Gastrocnemius medialis (tissue), 4 donors: ENCODE results near the gene ADM5. TPM values are rescaled to one million over a fixed set of nuclear protein-coding genes. Genes with fewer than 3 reads are reported as not detected.

ENCODE experiments used
- ATAC-seq, 2 donors: fragments of 150-250 bp; one replicate each; pipeline ENCODE4 v1.9.1; 2016
- DNase-seq, 2 donors: peaks; one replicate each; pipeline ENCODE4 v3.0.0-alpha.2; 2019
- H3K27ac ChIP-seq, 4 donors: fragments of 200-600 bp; sonication (generic); 1 replicate in 1 of 4; 2 replicates in 3 of 4; pipeline ENCODE4 v1.5.1; 2016 to 2018; ENCODE audit warnings: mild to moderate bottlenecking in 2 of 4, moderate library complexity in 1 of 4
- H3K27me3 ChIP-seq, 3 donors: fragments of 200-600 bp; sonication (generic) in 2 of 3; 1 replicate in 1 of 3; 2 replicates in 2 of 3; pipeline versions ENCODE4 v1.5.1 to v1.6.0; 2016 to 2019; ENCODE audit warnings: mild to moderate bottlenecking in 1 of 3, moderate library complexity in 1 of 3
- H3K36me3 ChIP-seq, 2 donors: fragments of 200-600 bp; sonication (generic) in 1 of 2; one replicate each; pipeline ENCODE4 v1.5.1; 2017 to 2018
- H3K4me1 ChIP-seq, 2 donors: fragments of 200-600 bp; sonication (generic) in 1 of 2; one replicate each; pipeline ENCODE4 v1.5.1; 2016 to 2017; ENCODE audit warnings: mild to moderate bottlenecking in 2 of 2
- H3K4me3 ChIP-seq, 4 donors: fragments of 200-600 bp; sonication (generic) in 3 of 4; 1 replicate in 1 of 4; 2 replicates in 3 of 4; pipeline ENCODE4 v1.5.1; 2016 to 2019; ENCODE audit warnings: mild to moderate bottlenecking in 2 of 4
- H3K9me3 ChIP-seq, 3 donors: fragments of 200-600 bp; sonication (generic) in 2 of 3; 1 replicate in 1 of 3; 2 replicates in 2 of 3; pipeline ENCODE4 v1.5.1; 2016 to 2019
- POLR2A ChIP-seq, 2 donors: fragments of 450-650 bp; IDR thresholded peaks; one replicate each; pipeline ENCODE4 v1.6.1; 2017; ENCODE audit warnings: antibody characterized with exemption in 2 of 2, mild to moderate bottlenecking in 2 of 2, moderate library complexity in 2 of 2
- in situ Hi-C, 4 donors: fragments of 200-750 bp; cut with MboI; loops; one replicate each; pipeline versions ENCODE4 v1.15.0 to v1.8.0; 2017; ENCODE audit warnings: low sequenced_read_pairs in 4 of 4
- intact Hi-C: fragments of 100-400 bp; cut with DNase I; formaldehyde crosslinking; loops from one replicate; pipeline ENCODE4 v1.15.1; 2023; ENCODE audit warnings: low total_unique reads
- total RNA-seq, 4 donors: library from RNA; depleted of rRNA; stranded (reverse); fragments of >200 nt; gene quantifications; one replicate each; pipeline versions ENCODE4 v1.1.0 to v1.2.3, GENCODE V29; 2016
- TF ChIP-seq, protein P1 (sequence below), 5 experiments: fragments of 450-650 bp in 3 of 5; fragments of 200-600 bp in 2 of 5; sonication (generic) in 2 of 5; IDR thresholded peaks in 4 of 5; conservative IDR thresholded peaks in 1 of 5; 1 replicate in 4 of 5; 2 replicates in 1 of 5; pipeline ENCODE4 v1.5.1; 2016 to 2019; ENCODE audit warnings: antibody characterized with exemption in 5 of 5, mild to moderate bottlenecking in 3 of 5, moderate library complexity in 3 of 5

Gene ADM5
- total RNA-seq, 4 donors from 2014 or later: 1.0 to 2.1 (median 1.4) TPM; not detected in 1

DNA sequence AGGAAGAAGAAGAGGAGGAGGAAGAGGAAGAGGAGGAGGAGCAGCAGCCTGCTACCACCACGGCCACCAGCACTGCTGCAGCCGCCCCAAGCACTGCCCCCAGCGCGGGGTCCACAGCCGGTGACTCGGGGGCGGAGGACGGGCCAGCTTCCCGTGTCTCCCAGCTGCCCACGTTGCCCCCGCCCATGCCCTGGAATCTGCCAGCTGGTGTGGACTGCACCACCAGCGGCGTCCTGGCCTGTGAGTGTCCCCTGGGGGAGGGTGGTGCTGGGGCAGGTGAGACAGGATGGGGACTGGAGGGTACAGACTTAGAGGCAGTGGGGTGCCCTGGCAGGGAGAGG lies 36.0 kb upstream of the ADM5 start:
- H3K36me3 ChIP-seq: peaks cover 0 to 86% of the 10 kb centered on the region in 2 donors
- no peaks in the 10 kb centered on the region for H3K9me3 ChIP-seq
- no peak overlapping the region for H3K4me3 ChIP-seq
- no peak for TF ChIP-seq POLR2A (IDR thresholded peaks at IDR 0.05)
- TF ChIP-seq, protein P1, sequence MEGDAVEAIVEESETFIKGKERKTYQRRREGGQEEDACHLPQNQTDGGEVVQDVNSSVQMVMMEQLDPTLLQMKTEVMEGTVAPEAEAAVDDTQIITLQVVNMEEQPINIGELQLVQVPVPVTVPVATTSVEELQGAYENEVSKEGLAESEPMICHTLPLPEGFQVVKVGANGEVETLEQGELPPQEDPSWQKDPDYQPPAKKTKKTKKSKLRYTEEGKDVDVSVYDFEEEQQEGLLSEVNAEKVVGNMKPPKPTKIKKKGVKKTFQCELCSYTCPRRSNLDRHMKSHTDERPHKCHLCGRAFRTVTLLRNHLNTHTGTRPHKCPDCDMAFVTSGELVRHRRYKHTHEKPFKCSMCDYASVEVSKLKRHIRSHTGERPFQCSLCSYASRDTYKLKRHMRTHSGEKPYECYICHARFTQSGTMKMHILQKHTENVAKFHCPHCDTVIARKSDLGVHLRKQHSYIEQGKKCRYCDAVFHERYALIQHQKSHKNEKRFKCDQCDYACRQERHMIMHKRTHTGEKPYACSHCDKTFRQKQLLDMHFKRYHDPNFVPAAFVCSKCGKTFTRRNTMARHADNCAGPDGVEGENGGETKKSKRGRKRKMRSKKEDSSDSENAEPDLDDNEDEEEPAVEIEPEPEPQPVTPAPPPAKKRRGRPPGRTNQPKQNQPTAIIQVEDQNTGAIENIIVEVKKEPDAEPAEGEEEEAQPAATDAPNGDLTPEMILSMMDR (IDR thresholded peaks at IDR 0.05 in 4 of 5, conservative IDR thresholded peaks at IDR 0.05 in 1 of 5): no peak
- ATAC-seq (no peak), DNase-seq (no peak)
- H3K4me1 ChIP-seq: no peaks in the 10 kb centered on the region
- no peaks in the 10 kb centered on the region for H3K27me3 ChIP-seq
- in situ Hi-C loops: no loop called here
- intact Hi-C loops: no loop called here
- H3K27ac ChIP-seq: no peak overlapping the region

DNA sequence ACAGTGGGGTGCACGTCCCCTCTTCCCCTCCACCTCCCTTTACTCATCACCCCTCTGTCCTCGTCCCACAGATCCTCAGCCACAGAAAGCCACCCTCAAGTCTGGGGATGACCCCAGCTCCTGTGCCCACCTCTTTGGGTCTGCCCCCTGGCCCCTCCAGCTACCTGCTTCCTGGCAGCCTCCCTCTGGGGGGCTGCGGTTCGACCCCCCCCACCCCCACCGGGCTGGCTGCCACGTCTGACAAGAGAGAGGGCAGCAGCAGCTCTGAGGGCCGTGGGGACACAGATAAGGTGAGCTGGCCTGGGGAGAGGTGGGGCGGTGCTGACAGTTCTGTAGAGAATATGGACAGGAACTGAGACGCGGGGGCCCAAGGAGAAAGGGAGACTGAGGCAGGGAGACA lies 34.8 kb upstream of the ADM5 start:
- Histone ChIP-seq H3K4me1 (no peaks in the 10 kb centered on the region), H3K4me3 (no peak overlapping the region), H3K36me3 (peaks cover 0 to 86% of the 10 kb centered on the region in 2 donors), H3K27me3 (no peaks in the 10 kb centered on the region), H3K9me3 (no peaks in the 10 kb centered on the region), H3K27ac (no peak overlapping the region)
- no peak for TF ChIP-seq POLR2A (IDR thresholded peaks at IDR 0.05)
- TF ChIP-seq, protein P1 (IDR thresholded peaks at IDR 0.05 in 4 of 5, conservative IDR thresholded peaks at IDR 0.05 in 1 of 5): no peak
- no peak for DNase-seq
- in situ Hi-C loops (no loop called here), intact Hi-C loops (no loop called here)
- ATAC-seq: no peak

DNA sequence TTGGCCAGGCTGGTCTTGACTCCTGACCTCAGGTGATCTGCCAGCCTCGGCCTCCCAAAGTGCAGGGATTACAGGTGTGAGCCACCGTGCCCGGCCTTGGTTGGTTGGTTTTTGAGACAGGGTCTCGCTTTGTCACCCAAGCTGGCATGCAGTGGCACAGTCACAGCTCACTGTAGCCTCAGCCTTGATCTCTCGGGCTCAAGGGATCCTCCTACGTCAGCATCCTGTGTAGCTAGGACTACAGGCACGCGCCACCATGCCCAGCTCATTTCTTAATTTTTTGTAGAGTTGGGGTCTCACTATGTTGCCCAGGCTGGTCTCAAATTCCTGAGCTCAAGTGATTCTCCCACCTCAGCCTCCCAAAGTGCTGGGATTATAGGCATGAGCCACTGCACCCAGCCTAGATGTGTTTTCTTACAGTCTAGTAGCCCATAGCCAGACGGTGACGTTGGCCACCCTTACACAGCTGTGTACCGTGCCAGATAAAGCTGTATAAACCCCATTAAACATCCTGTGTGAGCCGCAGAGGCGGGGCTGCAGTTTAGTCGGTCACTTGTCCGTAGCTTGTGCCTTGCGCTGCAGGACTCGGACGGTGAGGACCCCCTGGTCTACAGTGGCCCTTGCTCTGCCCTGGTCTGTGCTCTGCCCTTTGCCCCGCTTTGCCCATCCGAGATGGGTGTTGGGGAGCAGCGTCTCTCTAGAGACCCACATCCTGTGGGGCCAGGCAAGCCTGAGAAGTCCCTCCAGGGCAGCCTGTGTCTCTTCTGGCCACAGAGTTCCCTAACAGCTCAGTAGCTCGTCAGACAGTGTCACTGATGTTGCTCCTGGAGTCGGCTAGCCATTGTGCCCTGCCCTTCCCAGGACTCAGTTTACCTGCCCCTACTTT lies 33.6 kb upstream of the ADM5 start:
- no peak for TF ChIP-seq POLR2A (IDR thresholded peaks at IDR 0.05)
- TF ChIP-seq, protein P1 (IDR thresholded peaks at IDR 0.05 in 4 of 5, conservative IDR thresholded peaks at IDR 0.05 in 1 of 5): no peak
- intact Hi-C loops: no loop called here
- in situ Hi-C loops: no loop called here

DNA sequence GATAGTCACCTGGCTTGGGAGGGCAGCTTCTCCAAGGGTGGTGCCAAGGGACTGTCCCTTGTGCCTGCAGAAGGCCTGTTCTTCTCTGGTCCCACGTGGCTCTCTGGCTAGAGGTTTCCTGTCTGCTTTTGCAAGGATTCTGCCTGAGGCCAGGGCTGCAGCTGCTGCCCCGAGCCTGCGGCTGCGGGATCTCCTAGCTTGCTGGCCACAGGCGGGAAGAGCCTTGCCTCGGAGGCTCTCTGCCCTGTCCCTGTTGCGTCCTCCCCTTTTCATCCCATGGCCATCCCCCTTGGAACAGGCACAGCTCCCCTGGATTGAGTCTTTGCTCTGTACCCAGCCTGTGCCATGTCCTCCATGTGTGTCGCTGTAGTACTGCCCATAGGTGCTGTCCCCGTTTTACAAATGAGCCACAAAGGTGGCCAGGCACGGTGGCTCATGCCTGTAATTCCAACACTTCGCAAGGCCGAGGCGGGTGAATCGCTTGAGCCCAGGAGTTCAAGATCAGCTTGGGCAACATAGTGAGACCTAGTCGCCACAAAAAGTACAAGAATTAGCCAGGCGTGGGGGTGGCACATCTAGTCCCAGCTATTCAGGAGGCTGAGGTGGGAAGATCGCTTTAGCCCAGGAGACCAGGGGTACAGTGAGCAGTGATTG lies 32.8 kb upstream of the ADM5 start:
- Histone ChIP-seq H3K27ac (no peak overlapping the region), H3K4me1 (no peaks in the 10 kb centered on the region), H3K36me3 (peaks cover 0 to 90% of the 10 kb centered on the region in 2 donors), H3K9me3 (no peaks in the 10 kb centered on the region), H3K4me3 (no peak overlapping the region), H3K27me3 (no peaks in the 10 kb centered on the region)
- in situ Hi-C loops (no loop called here), intact Hi-C loops (no loop called here)
- ATAC-seq (no peak), DNase-seq (no peak)
- no peak for TF ChIP-seq POLR2A (IDR thresholded peaks at IDR 0.05)
- TF ChIP-seq, protein P1 (IDR thresholded peaks at IDR 0.05 in 4 of 5, conservative IDR thresholded peaks at IDR 0.05 in 1 of 5): no peak

More for the DNA sequence above, 33.6 kb upstream of the ADM5 start:
- Histone ChIP-seq H3K4me3 (no peak overlapping the region), H3K27ac (no peak overlapping the region), H3K36me3 (peaks cover 0 to 89% of the 10 kb centered on the region in 2 donors), H3K4me1 (no peaks in the 10 kb centered on the region), H3K9me3 (no peaks in the 10 kb centered on the region), H3K27me3 (no peaks in the 10 kb centered on the region)
- ATAC-seq (no peak), DNase-seq (no peak)
